Measurements from ENCODE around the gene UBR4.

Gene UBR4

GRCh38 chr1:19251305-19252196 lies 41.5 kb upstream of the UBR4 start, which contains the start of the genes EMC1 and MRTO4:
EMC1 (minus strand) TSS chr1:19251524; CDS start chr1:19251509, 15 bp downstream.
MRTO4 (plus strand) TSS chr1:19251805; CDS start chr1:19251836, 31 bp downstream.
- TF ChIP-seq, protein P1, sequence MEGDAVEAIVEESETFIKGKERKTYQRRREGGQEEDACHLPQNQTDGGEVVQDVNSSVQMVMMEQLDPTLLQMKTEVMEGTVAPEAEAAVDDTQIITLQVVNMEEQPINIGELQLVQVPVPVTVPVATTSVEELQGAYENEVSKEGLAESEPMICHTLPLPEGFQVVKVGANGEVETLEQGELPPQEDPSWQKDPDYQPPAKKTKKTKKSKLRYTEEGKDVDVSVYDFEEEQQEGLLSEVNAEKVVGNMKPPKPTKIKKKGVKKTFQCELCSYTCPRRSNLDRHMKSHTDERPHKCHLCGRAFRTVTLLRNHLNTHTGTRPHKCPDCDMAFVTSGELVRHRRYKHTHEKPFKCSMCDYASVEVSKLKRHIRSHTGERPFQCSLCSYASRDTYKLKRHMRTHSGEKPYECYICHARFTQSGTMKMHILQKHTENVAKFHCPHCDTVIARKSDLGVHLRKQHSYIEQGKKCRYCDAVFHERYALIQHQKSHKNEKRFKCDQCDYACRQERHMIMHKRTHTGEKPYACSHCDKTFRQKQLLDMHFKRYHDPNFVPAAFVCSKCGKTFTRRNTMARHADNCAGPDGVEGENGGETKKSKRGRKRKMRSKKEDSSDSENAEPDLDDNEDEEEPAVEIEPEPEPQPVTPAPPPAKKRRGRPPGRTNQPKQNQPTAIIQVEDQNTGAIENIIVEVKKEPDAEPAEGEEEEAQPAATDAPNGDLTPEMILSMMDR (IDR thresholded peaks at IDR 0.05): no peak
- DNase-seq: peak; percentile 96
- Mint-ChIP-seq H3K36me3 (ENCODE audit: low read depth) (peaks cover under 1% of the 10 kb centered on the region), H3K4me1 (peaks cover 29% of the 10 kb centered on the region), H3K27me3 (ENCODE audit: low read depth, poor library complexity) (peaks cover 3% of the 10 kb centered on the region), H3K4me3 (peak within 1 kb of the TSS; percentile 99), H3K27ac (peak within 1 kb of the TSS; percentile 98), H3K9me3 (no peaks in the 10 kb centered on the region)

- Mint-ChIP-seq H3K4me3 (peak overlapping the region; percentile 99), H3K27ac (peak overlapping the region; percentile 98), H3K4me1 (peaks cover 29% of the 10 kb centered on the region), H3K9me3 (no peaks in the 10 kb centered on the region), H3K36me3 (ENCODE audit: low read depth) (no peaks in the 10 kb centered on the region), H3K27me3 (ENCODE audit: low read depth, poor library complexity) (peaks cover 3% of the 10 kb centered on the region)
- TF ChIP-seq, protein P1 (IDR thresholded peaks at IDR 0.05): no peak
- DNase-seq: peak; percentile 38
Observed at GRCh38 chr1:19250629-19251304, 40.7 kb upstream of the UBR4 start.

GRCh38 chr1:19240673-19241538 lies 30.8 kb upstream of the UBR4 start:
- H3K27me3 Mint-ChIP-seq (ENCODE audit: low read depth, poor library complexity): no peaks in the 10 kb centered on the region
- no peaks in the 10 kb centered on the region for H3K9me3 Mint-ChIP-seq
- H3K27ac Mint-ChIP-seq: no peak overlapping the region
- peak; percentile 70 for DNase-seq
- no peaks in the 10 kb centered on the region for H3K4me1 Mint-ChIP-seq
- TF ChIP-seq, protein P1 (IDR thresholded peaks at IDR 0.05): peak; percentile 92
- H3K36me3 Mint-ChIP-seq (ENCODE audit: low read depth): peaks cover 46% of the 10 kb centered on the region
- no peak overlapping the region for H3K4me3 Mint-ChIP-seq

DNA sequence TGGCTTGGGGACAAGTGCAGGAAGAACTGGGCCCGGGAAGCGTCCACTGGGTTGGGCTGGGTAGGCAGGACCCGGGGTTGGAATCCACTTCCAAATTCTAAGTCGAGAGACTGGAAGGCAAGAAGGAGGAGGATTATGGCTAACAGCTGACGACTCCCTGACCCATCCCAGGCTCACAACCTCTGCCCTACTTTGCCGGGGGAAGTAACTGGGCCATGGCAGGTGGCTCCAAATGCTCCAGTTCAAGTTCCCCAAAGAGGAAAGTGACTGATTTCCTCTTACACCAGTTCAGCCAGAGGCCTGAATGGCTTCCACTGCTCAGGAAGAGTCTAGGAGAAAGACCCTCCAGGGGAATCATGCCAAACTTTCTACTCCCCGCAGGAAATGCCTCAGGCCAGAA lies 29.8 kb upstream of the UBR4 start:
- H3K4me3 Mint-ChIP-seq: no peak overlapping the region
- no peaks in the 10 kb centered on the region for H3K4me1 Mint-ChIP-seq
- H3K27me3 Mint-ChIP-seq (ENCODE audit: low read depth, poor library complexity): no peaks in the 10 kb centered on the region
- H3K27ac Mint-ChIP-seq: no peak overlapping the region
- peaks cover 45% of the 10 kb centered on the region for H3K36me3 Mint-ChIP-seq (ENCODE audit: low read depth)
- no peak for DNase-seq
- TF ChIP-seq, protein P1 (IDR thresholded peaks at IDR 0.05): no peak
- H3K9me3 Mint-ChIP-seq: no peaks in the 10 kb centered on the region

- no peak for DNase-seq
- H3K27me3 Mint-ChIP-seq (ENCODE audit: low read depth, poor library complexity): no peaks in the 10 kb centered on the region
- H3K4me3 Mint-ChIP-seq: no peak overlapping the region
- H3K9me3 Mint-ChIP-seq: no peaks in the 10 kb centered on the region
- H3K36me3 Mint-ChIP-seq (ENCODE audit: low read depth): peaks cover 50% of the 10 kb centered on the region
- TF ChIP-seq, protein P1 (IDR thresholded peaks at IDR 0.05): no peak
- no peak overlapping the region for H3K27ac Mint-ChIP-seq
- H3K4me1 Mint-ChIP-seq: no peaks in the 10 kb centered on the region
Observed at GRCh38 chr1:19234224-19234623, 24.2 kb upstream of the UBR4 start.

All from nephron progenitor cell (in vitro differentiated cells).